Liver (tissue), 3 donors: ENCODE measurements around the gene ANKRD23.

Experiments used
- EGR1 ChIP-seq, 2 donors: IDR thresholded peaks; 2 replicates each; pipeline ENCODE4 v1.6.1; 2016 to 2018; ENCODE audit warnings: antibody characterized with exemption in 2 of 2, low read depth in 2 of 2
- GABPA ChIP-seq, 2 donors: IDR thresholded peaks in 1 of 2; conservative IDR thresholded peaks in 1 of 2; 2 replicates each; pipeline ENCODE4 v1.6.1; 2016; ENCODE audit warnings: antibody characterized with exemption in 2 of 2, mild to moderate bottlenecking in 1 of 2, moderate library complexity in 1 of 2
- SP1 ChIP-seq: IDR thresholded peaks from 2 replicates; pipeline ENCODE4 v1.6.1; 2018; ENCODE audit warnings: antibody characterized with exemption, mild to moderate bottlenecking
- TAF1 ChIP-seq: conservative IDR thresholded peaks from 2 replicates; pipeline ENCODE4 v1.6.1; 2016; ENCODE audit warnings: antibody characterized with exemption, mild to moderate bottlenecking
- YY1 ChIP-seq: IDR thresholded peaks from 2 replicates; pipeline ENCODE4 v1.6.1; 2016; ENCODE audit warnings: antibody characterized with exemption, mild to moderate bottlenecking
- TF ChIP-seq, protein P1 (sequence below): fragments of 150-350 bp; IDR thresholded peaks from 2 replicates; pipeline ENCODE4 v1.5.1; 2017; ENCODE audit warnings: improper control_type of control experiment, low read depth, low read length; ENCODE audit not compliant: missing input control
- TF ChIP-seq, protein P2 (sequence below): IDR thresholded peaks from 2 replicates; pipeline ENCODE4 v1.6.1; 2016; ENCODE audit warnings: antibody characterized with exemption, mild to moderate bottlenecking
- TF ChIP-seq, protein P3 (sequence below): IDR thresholded peaks from 2 replicates; pipeline ENCODE4 v1.6.1; 2016; ENCODE audit warnings: antibody characterized with exemption
- TF ChIP-seq, protein P4 (sequence below): IDR thresholded peaks from 2 replicates; pipeline ENCODE4 v1.6.1; 2016; ENCODE audit warnings: antibody characterized with exemption
- TF ChIP-seq, protein P5 (sequence below): IDR thresholded peaks from 2 replicates; pipeline ENCODE4 v1.6.1; 2016; ENCODE audit warnings: antibody characterized with exemption
- donor health status: healthy.
- donor health status: healthy.

DNA sequence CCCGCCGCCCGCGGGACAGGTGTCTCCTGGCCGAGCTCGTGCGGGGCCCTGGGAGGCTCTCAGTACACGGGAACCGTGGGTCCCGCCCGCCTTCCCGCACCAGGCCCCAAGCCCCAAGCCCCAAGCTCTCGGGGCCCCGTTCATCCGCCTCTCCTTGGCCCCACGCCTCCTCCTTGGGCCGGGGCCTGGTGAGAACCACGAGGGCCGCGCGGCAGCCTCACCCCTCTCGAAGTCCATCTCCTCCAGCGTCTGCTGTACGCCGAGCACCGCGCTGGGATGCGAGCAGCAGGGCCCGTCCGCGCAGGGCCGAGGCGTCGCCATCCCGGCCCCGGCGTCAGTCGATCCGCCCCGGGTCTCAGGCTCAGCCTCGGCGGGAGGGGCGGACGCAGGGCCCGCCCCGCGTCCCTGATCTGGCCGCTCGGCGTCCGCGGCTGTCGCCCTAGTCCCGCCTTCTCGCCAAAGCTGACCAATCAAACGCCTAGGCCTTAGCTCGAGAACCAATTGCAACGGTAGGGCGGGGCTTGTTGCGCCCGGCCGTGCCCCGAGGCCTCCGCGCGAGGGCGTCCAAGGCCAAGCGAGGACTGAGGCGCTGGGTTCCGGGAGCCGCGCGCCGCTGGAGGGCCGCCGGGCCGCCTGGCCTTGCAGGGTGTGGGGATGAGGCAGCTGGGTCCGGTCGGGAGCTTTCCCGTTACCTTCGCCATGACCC lies 14.0 kb upstream of the ANKRD23 start, which contains the start of gene ANKRD39:
- TF ChIP-seq TAF1 (no peak), SP1 (peak; percentile 86), EGR1 (IDR thresholded peaks at IDR 0.05; ENCODE audit: low read depth in 2 of 2) (no peak), YY1 (peak; percentile 63), GABPA (IDR thresholded peaks at IDR 0.05 in 1 of 2, conservative IDR thresholded peaks at IDR 0.05 in 1 of 2) (no peak)
- TF ChIP-seq, protein P1, sequence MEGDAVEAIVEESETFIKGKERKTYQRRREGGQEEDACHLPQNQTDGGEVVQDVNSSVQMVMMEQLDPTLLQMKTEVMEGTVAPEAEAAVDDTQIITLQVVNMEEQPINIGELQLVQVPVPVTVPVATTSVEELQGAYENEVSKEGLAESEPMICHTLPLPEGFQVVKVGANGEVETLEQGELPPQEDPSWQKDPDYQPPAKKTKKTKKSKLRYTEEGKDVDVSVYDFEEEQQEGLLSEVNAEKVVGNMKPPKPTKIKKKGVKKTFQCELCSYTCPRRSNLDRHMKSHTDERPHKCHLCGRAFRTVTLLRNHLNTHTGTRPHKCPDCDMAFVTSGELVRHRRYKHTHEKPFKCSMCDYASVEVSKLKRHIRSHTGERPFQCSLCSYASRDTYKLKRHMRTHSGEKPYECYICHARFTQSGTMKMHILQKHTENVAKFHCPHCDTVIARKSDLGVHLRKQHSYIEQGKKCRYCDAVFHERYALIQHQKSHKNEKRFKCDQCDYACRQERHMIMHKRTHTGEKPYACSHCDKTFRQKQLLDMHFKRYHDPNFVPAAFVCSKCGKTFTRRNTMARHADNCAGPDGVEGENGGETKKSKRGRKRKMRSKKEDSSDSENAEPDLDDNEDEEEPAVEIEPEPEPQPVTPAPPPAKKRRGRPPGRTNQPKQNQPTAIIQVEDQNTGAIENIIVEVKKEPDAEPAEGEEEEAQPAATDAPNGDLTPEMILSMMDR: peak; percentile 80
- TF ChIP-seq, protein P2, sequence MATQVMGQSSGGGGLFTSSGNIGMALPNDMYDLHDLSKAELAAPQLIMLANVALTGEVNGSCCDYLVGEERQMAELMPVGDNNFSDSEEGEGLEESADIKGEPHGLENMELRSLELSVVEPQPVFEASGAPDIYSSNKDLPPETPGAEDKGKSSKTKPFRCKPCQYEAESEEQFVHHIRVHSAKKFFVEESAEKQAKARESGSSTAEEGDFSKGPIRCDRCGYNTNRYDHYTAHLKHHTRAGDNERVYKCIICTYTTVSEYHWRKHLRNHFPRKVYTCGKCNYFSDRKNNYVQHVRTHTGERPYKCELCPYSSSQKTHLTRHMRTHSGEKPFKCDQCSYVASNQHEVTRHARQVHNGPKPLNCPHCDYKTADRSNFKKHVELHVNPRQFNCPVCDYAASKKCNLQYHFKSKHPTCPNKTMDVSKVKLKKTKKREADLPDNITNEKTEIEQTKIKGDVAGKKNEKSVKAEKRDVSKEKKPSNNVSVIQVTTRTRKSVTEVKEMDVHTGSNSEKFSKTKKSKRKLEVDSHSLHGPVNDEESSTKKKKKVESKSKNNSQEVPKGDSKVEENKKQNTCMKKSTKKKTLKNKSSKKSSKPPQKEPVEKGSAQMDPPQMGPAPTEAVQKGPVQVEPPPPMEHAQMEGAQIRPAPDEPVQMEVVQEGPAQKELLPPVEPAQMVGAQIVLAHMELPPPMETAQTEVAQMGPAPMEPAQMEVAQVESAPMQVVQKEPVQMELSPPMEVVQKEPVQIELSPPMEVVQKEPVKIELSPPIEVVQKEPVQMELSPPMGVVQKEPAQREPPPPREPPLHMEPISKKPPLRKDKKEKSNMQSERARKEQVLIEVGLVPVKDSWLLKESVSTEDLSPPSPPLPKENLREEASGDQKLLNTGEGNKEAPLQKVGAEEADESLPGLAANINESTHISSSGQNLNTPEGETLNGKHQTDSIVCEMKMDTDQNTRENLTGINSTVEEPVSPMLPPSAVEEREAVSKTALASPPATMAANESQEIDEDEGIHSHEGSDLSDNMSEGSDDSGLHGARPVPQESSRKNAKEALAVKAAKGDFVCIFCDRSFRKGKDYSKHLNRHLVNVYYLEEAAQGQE: no peak
- TF ChIP-seq, protein P3, sequence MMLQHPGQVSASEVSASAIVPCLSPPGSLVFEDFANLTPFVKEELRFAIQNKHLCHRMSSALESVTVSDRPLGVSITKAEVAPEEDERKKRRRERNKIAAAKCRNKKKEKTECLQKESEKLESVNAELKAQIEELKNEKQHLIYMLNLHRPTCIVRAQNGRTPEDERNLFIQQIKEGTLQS: no peak
- TF ChIP-seq, protein P4, sequence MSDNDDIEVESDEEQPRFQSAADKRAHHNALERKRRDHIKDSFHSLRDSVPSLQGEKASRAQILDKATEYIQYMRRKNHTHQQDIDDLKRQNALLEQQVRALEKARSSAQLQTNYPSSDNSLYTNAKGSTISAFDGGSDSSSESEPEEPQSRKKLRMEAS: no peak
- TF ChIP-seq, protein P5, sequence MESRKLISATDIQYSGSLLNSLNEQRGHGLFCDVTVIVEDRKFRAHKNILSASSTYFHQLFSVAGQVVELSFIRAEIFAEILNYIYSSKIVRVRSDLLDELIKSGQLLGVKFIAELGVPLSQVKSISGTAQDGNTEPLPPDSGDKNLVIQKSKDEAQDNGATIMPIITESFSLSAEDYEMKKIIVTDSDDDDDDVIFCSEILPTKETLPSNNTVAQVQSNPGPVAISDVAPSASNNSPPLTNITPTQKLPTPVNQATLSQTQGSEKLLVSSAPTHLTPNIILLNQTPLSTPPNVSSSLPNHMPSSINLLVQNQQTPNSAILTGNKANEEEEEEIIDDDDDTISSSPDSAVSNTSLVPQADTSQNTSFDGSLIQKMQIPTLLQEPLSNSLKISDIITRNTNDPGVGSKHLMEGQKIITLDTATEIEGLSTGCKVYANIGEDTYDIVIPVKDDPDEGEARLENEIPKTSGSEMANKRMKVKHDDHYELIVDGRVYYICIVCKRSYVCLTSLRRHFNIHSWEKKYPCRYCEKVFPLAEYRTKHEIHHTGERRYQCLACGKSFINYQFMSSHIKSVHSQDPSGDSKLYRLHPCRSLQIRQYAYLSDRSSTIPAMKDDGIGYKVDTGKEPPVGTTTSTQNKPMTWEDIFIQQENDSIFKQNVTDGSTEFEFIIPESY: no peak
